HCT116 (cell line): ENCODE results near the gene TMEM80. TPM values are rescaled to one million over a fixed set of nuclear protein-coding genes. Genes with fewer than 3 reads are reported as not detected.
A peak's percentile ranks its signal among the peaks of the same experiment; 100 is the strongest.

Source experiments
- ATAC-seq: fragments of 200-7000 bp; cut with Tn5 transposase; 2 replicates; pipeline ENCODE4 v1.9.1; 2020; ENCODE audit warnings: mild to moderate bottlenecking, moderate library complexity
- BruUV-seq: library from RNA; stranded (reverse); fragments of 400-500 nt; replicated peaks from 2 replicates; lab custom pipeline; 2021; lab: Mats Ljungman, UMichigan
- CTCF ChIA-PET: fragments of 300-600 bp; sonication (Branson Sonifier 250); formaldehyde crosslinking; loops from one replicate; lab custom pipeline; 2021; ENCODE audit warnings: antibody characterized with exemption; lab: Charles Lee
- POLR2A ChIA-PET: fragments of 300-600, 350-600 bp; sonication (Branson Sonifier 250); formaldehyde crosslinking; loops from one replicate; lab custom pipeline; 2021; ENCODE audit warnings: antibody characterized with exemption; lab: Charles Lee
- RAD21 ChIA-PET, 2 experiments: fragments of 300-600 bp; sonication (Branson Sonifier 250); formaldehyde crosslinking; loops; one replicate each; lab custom pipeline; 2023; ENCODE audit warnings: low total read pairs in 2 of 2; ENCODE audit not compliant: uncharacterized antibody in 2 of 2, unreplicated experiment in 2 of 2, low non-redundant PET in 1 of 2; lab: Charles Lee
- DNase-seq: peaks from one replicate; pipeline ENCODE4 v3.0.0-alpha.2; 2010; ENCODE audit warnings: low read depth, low spot score
- H2AFZ ChIP-seq: fragments of 200-600 bp; shearing (Covaris generic), sonication (generic); 2 replicates; pipeline ENCODE4 v1.6.1; 2017; ENCODE audit warnings: low read depth, mixed run types, mixed read lengths, antibody characterized with exemption, low read length; ENCODE audit not compliant: poor library complexity, severe bottlenecking
- H3K27ac ChIP-seq: 2 replicates; pipeline ENCODE4 v1.5.1; 2012; ENCODE audit warnings: low read depth, low read length
- H3K27me3 ChIP-seq: fragments of 200-600 bp; sonication (generic); 2 replicates; pipeline ENCODE4 v1.6.1; 2016; ENCODE audit warnings: mixed run types, low read length, mixed read lengths; ENCODE audit not compliant: insufficient read depth
- H3K36me3 ChIP-seq, 2 experiments: fragments of 200-500 bp in 1 of 2; fragments of 200-600 bp in 1 of 2; sonication (Bioruptor generic) in 1 of 2; sonication (generic) in 1 of 2; 2 replicates each; pipeline versions ENCODE4 v1.5.1 to v1.6.1; 2014 to 2016; ENCODE audit warnings: low read length in 2 of 2, inconsistent platforms in 1 of 2, mixed read lengths in 1 of 2, mixed run types in 1 of 2; ENCODE audit not compliant: insufficient read depth in 2 of 2, control insufficient read depth in 1 of 2
- H3K4me1 ChIP-seq, 2 experiments: fragments of 200-600 bp in 1 of 2; sonication (generic) in 1 of 2; 2 replicates each; pipeline versions ENCODE4 v1.5.1 to v1.6.1; 2012 to 2017; ENCODE audit warnings: low read length in 2 of 2, inconsistent platforms in 1 of 2, mild to moderate bottlenecking in 1 of 2, mixed read lengths in 1 of 2, mixed run types in 1 of 2, moderate library complexity in 1 of 2; ENCODE audit not compliant: insufficient read depth in 2 of 2, control insufficient read depth in 1 of 2
- H3K4me2 ChIP-seq: fragments of 200-600 bp; sonication (generic); 2 replicates; pipeline ENCODE4 v1.6.1; 2017; ENCODE audit warnings: mixed run types, low read length, mixed read lengths
- H3K4me3 ChIP-seq, 2 experiments: fragments of 200-600 bp in 1 of 2; sonication (generic) in 1 of 2; replicated peaks in 1 of 2; 2 replicates each; pipeline ENCODE4 v1.5.1; 2011 to 2016; ENCODE audit warnings: low read length in 2 of 2, control low read depth in 1 of 2, low read depth in 1 of 2, mild to moderate bottlenecking in 1 of 2, mixed read lengths in 1 of 2, mixed run types in 1 of 2
- H3K79me2 ChIP-seq: fragments of 200-600 bp; sonication (generic); 2 replicates; pipeline ENCODE4 v1.6.1; 2017; ENCODE audit warnings: mild to moderate bottlenecking, mixed run types, low read length, moderate library complexity, mixed read lengths; ENCODE audit not compliant: insufficient read depth
- H3K9ac ChIP-seq: fragments of 200-600 bp; sonication (generic); 2 replicates; pipeline ENCODE4 v1.6.1; 2016; ENCODE audit warnings: low read length, mixed read lengths
- H3K9me2 ChIP-seq: fragments of 200-600 bp; sonication (generic), shearing (Covaris generic); 2 replicates; pipeline ENCODE4 v1.6.1; 2017; ENCODE audit warnings: mixed run types, mild to moderate bottlenecking, moderate library complexity; ENCODE audit not compliant: insufficient read depth
- H3K9me3 ChIP-seq, 2 experiments: fragments of 200-500 bp in 1 of 2; fragments of 200-600 bp in 1 of 2; sonication (Bioruptor generic) in 1 of 2; sonication (generic) in 1 of 2; 2 replicates each; pipeline ENCODE4 v1.6.1; 2014 to 2017; ENCODE audit warnings: low read length in 2 of 2, mixed read lengths in 2 of 2, inconsistent platforms in 1 of 2, low read depth in 1 of 2, mild to moderate bottlenecking in 1 of 2, mixed run types in 1 of 2, moderate library complexity in 1 of 2; ENCODE audit not compliant: control insufficient read depth in 1 of 2, insufficient read depth in 1 of 2
- H4K20me1 ChIP-seq: fragments of 200-600 bp; sonication (generic), shearing (Covaris generic); 2 replicates; pipeline ENCODE4 v1.6.1; 2017; ENCODE audit warnings: mixed run types, mild to moderate bottlenecking, moderate library complexity; ENCODE audit not compliant: insufficient read depth
- CBX3 ChIP-seq: IDR thresholded peaks from 2 replicates; pipeline ENCODE4 v1.6.1; 2012; ENCODE audit warnings: low read depth
- EGR1 ChIP-seq: IDR thresholded peaks from 2 replicates; pipeline ENCODE4 v1.6.1; 2012; ENCODE audit warnings: low read depth
- ELF1 ChIP-seq: IDR thresholded peaks from 2 replicates; pipeline ENCODE4 v1.6.1; 2012; ENCODE audit warnings: low read depth, borderline replicate concordance
- EZH2 ChIP-seq: fragments of 200-600 bp; sonication (generic); IDR thresholded peaks from 2 replicates; pipeline ENCODE4 v1.6.1; 2017; ENCODE audit warnings: antibody characterized with exemption, mixed run types
- EZH2phosphoT487 ChIP-seq: fragments of 200-600 bp; IDR thresholded peaks from 2 replicates; pipeline ENCODE4 v1.6.1; 2018; ENCODE audit warnings: antibody characterized with exemption, borderline replicate concordance
- FOSL1 ChIP-seq: IDR thresholded peaks from 2 replicates; pipeline ENCODE4 v1.6.1; 2012; ENCODE audit warnings: low read depth
- RAD21 ChIP-seq: IDR thresholded peaks from 2 replicates; pipeline ENCODE4 v1.6.1; 2012; ENCODE audit warnings: low read depth, mild to moderate bottlenecking
- SIN3A ChIP-seq: IDR thresholded peaks from 2 replicates; pipeline ENCODE4 v1.6.1; 2012; ENCODE audit warnings: low read depth
- SRF ChIP-seq: IDR thresholded peaks from 2 replicates; pipeline ENCODE4 v1.6.1; 2012; ENCODE audit warnings: low read depth
- TCF7L2 ChIP-seq: IDR thresholded peaks from 2 replicates; pipeline ENCODE4 v1.7.0; 2011; ENCODE audit warnings: borderline replicate concordance, inconsistent platforms; ENCODE audit not compliant: insufficient read depth, insufficient read length; ENCODE audit errors: extremely low read depth
- YY1 ChIP-seq: IDR thresholded peaks from 2 replicates; pipeline ENCODE4 v1.6.1; 2011; ENCODE audit warnings: low read length, low read depth, moderate library complexity, mild to moderate bottlenecking; ENCODE audit not compliant: insufficient replicate concordance; ENCODE audit errors: extremely low read depth
- ZFX ChIP-seq: fragments of 450-650 bp; IDR thresholded peaks from 2 replicates; pipeline ENCODE4 v1.6.1; 2017
- intact Hi-C: fragments of 100-400 bp; cut with micrococcal nuclease; formaldehyde crosslinking; loops from 2 replicates; pipeline ENCODE4 v1.10.0; 2022
- total RNA-seq: library from RNA; stranded (reverse); gene quantifications from one replicate; pipeline ENCODE4 v1.2.1, GENCODE V29; 2021; ENCODE audit not compliant: unreplicated experiment
- TF ChIP-seq, protein P1 (sequence below): IDR thresholded peaks from 2 replicates; pipeline ENCODE4 v1.6.1; 2011; ENCODE audit warnings: mild to moderate bottlenecking, low read length, moderate library complexity; ENCODE audit not compliant: insufficient replicate concordance; ENCODE audit errors: extremely low read depth
- TF ChIP-seq, protein P2 (sequence below), 3 experiments: fragments of 200-600 bp in 1 of 3; sonication (generic) in 1 of 3; IDR thresholded peaks in 2 of 3; conservative IDR thresholded peaks in 1 of 3; 2 replicates each; pipeline ENCODE4 v1.5.1; 2012 to 2017; ENCODE audit warnings: low read depth in 2 of 3, low read length in 2 of 3, antibody characterized with exemption in 1 of 3, borderline replicate concordance in 1 of 3, control low read depth in 1 of 3, mild to moderate bottlenecking in 1 of 3, mixed read lengths in 1 of 3, mixed run types in 1 of 3, moderate library complexity in 1 of 3; ENCODE audit not compliant: insufficient read depth in 1 of 3
- TF ChIP-seq, protein P3 (sequence below): IDR thresholded peaks from 2 replicates; pipeline ENCODE4 v1.6.1; 2012

Gene TMEM80
- total RNA-seq, 1 experiment from 2014 or later = 18.4 TPM

DNA sequence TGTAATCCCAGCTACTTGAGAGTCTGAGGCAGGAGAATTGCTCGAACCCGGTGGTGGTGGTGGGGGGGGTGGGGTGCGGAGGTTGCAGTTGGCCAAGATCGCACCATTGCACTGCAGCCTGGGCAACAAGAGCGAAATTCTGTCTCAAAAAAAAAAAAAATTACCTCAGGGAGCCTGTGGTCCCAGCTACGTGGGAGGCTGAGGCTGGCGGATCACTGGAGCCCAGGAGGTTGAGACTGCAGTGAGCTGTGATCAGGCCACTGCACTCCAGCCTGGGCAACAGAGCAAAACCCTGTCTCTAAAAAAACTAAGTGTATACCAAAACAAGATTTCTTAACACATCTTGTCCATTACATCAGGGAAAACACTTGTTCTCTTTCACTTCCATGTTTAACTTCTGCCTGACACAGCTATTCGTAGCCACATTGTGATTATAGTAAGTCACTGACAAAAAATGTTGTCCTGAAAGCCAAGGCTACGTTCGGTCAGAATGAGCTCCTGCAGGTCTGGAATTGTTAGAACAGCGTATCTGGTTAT is 1.4 kb downstream of the TMEM80 start:
- TF ChIP-seq EGR1 (no peak), ZFX (no peak), SIN3A (no peak)
- H3K4me1 ChIP-seq = peaks cover 8 to 34% of the 10 kb centered on the region in 2 experiments
- DNase-seq (no peak), ATAC-seq (no peak)
- ChIA-PET CTCF (interaction anchor here (1.2 to 2.9 kb wide), 3 partner anchors 9 to 66 kb away, joined by 4 to 24 read pairs (median 10); partner anchors contain the start of gene EPS8L2), RAD21 (interaction anchor here (0.6 to 1.3 kb wide), 3 partner anchors 9 to 31 kb away, joined by 3 read pairs; partner anchors contain the start of gene EPS8L2 (in 1 of the 2)), POLR2A (interaction anchor here (1.5 kb wide), 2 partner anchors 9 to 37 kb away, joined by 3 to 6 read pairs; partner anchors contain the start of gene EPS8L2)
- H3K4me2 ChIP-seq = peak overlapping the region; percentile 87
- no peaks in the 10 kb centered on the region for H3K9me3 ChIP-seq
- no peak overlapping the region; the same call in 1 of the 2 replicates for H3K27ac ChIP-seq
- TSS peak; percentile 46 for BruUV-seq
- no peaks in the 10 kb centered on the region for H3K27me3 ChIP-seq
- no peaks in the 10 kb centered on the region for H4K20me1 ChIP-seq
- no peak overlapping the region for H2AFZ ChIP-seq
- H3K9me2 ChIP-seq = no peaks in the 10 kb centered on the region
- no peaks in the 10 kb centered on the region; a peak in 1 of 4 replicates for H3K36me3 ChIP-seq
- peak overlapping the region in 1 of 2 experiments; percentile 75; a peak in 2 of 4 replicates for H3K4me3 ChIP-seq
- H3K79me2 ChIP-seq = peaks cover 43% of the 10 kb centered on the region
- intact Hi-C loops = loop anchor here (1.0 kb wide), 2 partner anchors 26 to 68 kb away; no protein-coding TSS in a partner anchor
- no peak overlapping the region for H3K9ac ChIP-seq

GRCh38 chr11:697811-698311 is 2.2 kb downstream of the TMEM80 start:
- BruUV-seq = no TSS peak
- Histone ChIP-seq H2AFZ (no peak overlapping the region), H3K4me3 (no peak overlapping the region), H3K9me3 (no peaks in the 10 kb centered on the region), H3K36me3 (no peaks in the 10 kb centered on the region; a peak in 1 of 4 replicates), H3K9ac (no peak overlapping the region), H3K4me2 (no peak overlapping the region), H3K27ac (no peak overlapping the region), H4K20me1 (no peaks in the 10 kb centered on the region), H3K79me2 (peaks cover 37% of the 10 kb centered on the region), H3K4me1 (peaks cover 13 to 39% of the 10 kb centered on the region in 2 experiments), H3K9me2 (no peaks in the 10 kb centered on the region), H3K27me3 (no peaks in the 10 kb centered on the region)
- DNase-seq (no peak), ATAC-seq (no peak)
- intact Hi-C loops = no loop called here
- ChIA-PET RAD21 (interaction anchor here (0.6 to 1.3 kb wide), 2 partner anchors 8 to 31 kb away, joined by 3 read pairs; partner anchors contain the start of gene EPS8L2 (in 1 of the 2)), POLR2A (no interaction called here), CTCF (no interaction called here)
- no peak for TF ChIP-seq RAD21
- no peak for TF ChIP-seq SRF
- TF ChIP-seq EZH2 = no peak
- TF ChIP-seq, protein P1, sequence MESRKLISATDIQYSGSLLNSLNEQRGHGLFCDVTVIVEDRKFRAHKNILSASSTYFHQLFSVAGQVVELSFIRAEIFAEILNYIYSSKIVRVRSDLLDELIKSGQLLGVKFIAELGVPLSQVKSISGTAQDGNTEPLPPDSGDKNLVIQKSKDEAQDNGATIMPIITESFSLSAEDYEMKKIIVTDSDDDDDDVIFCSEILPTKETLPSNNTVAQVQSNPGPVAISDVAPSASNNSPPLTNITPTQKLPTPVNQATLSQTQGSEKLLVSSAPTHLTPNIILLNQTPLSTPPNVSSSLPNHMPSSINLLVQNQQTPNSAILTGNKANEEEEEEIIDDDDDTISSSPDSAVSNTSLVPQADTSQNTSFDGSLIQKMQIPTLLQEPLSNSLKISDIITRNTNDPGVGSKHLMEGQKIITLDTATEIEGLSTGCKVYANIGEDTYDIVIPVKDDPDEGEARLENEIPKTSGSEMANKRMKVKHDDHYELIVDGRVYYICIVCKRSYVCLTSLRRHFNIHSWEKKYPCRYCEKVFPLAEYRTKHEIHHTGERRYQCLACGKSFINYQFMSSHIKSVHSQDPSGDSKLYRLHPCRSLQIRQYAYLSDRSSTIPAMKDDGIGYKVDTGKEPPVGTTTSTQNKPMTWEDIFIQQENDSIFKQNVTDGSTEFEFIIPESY = no peak
- TF ChIP-seq ELF1 = no peak
- TF ChIP-seq YY1 = no peak
- TF ChIP-seq EZH2phosphoT487 = no peak
- TF ChIP-seq, protein P2, sequence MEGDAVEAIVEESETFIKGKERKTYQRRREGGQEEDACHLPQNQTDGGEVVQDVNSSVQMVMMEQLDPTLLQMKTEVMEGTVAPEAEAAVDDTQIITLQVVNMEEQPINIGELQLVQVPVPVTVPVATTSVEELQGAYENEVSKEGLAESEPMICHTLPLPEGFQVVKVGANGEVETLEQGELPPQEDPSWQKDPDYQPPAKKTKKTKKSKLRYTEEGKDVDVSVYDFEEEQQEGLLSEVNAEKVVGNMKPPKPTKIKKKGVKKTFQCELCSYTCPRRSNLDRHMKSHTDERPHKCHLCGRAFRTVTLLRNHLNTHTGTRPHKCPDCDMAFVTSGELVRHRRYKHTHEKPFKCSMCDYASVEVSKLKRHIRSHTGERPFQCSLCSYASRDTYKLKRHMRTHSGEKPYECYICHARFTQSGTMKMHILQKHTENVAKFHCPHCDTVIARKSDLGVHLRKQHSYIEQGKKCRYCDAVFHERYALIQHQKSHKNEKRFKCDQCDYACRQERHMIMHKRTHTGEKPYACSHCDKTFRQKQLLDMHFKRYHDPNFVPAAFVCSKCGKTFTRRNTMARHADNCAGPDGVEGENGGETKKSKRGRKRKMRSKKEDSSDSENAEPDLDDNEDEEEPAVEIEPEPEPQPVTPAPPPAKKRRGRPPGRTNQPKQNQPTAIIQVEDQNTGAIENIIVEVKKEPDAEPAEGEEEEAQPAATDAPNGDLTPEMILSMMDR (IDR thresholded peaks at IDR 0.05 in 2 of 3, conservative IDR thresholded peaks at IDR 0.05 in 1 of 3; ENCODE audit: borderline replicate concordance in 1 of 3, insufficient read depth in 1 of 3, low read depth in 2 of 3, low read length in 2 of 3) = no peak
- no peak for TF ChIP-seq TCF7L2
- TF ChIP-seq CBX3 = no peak
- TF ChIP-seq FOSL1 = no peak
- TF ChIP-seq, protein P3, sequence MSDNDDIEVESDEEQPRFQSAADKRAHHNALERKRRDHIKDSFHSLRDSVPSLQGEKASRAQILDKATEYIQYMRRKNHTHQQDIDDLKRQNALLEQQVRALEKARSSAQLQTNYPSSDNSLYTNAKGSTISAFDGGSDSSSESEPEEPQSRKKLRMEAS = no peak
